Adipocyte (in vitro differentiated cells): ENCODE data around the gene DCTD.

Source experiments
- DNase-seq: peaks from one replicate; pipeline ENCODE4 v3.0.0-alpha.2; 2015; ENCODE audit warnings: low read depth
- H3K27me3 ChIP-seq: replicated peaks from 2 replicates; pipeline ENCODE4 v1.7.0; 2013; ENCODE audit warnings: mild to moderate bottlenecking, low read length, moderate library complexity; ENCODE audit not compliant: control insufficient read depth, insufficient read depth
- H3K36me3 ChIP-seq: 2 replicates; pipeline ENCODE4 v1.7.0; 2013; ENCODE audit warnings: low read length, mild to moderate bottlenecking, moderate library complexity; ENCODE audit not compliant: control insufficient read depth, insufficient read depth, severe bottlenecking
- H3K4me1 ChIP-seq: 2 replicates; pipeline ENCODE4 v1.7.0; 2013; ENCODE audit warnings: mild to moderate bottlenecking, low read length, moderate library complexity; ENCODE audit not compliant: control insufficient read depth, insufficient read depth
- H3K4me3 ChIP-seq: 2 replicates; pipeline ENCODE4 v1.7.0; 2013; ENCODE audit warnings: mild to moderate bottlenecking, low read length, moderate library complexity
- H3K9ac ChIP-seq: 2 replicates; pipeline ENCODE4 v1.7.0; 2013; ENCODE audit warnings: mild to moderate bottlenecking, low read length, moderate library complexity
- H3K9me3 ChIP-seq: 2 replicates; pipeline ENCODE4 v1.7.0; 2013; ENCODE audit warnings: mild to moderate bottlenecking, low read length, moderate library complexity; ENCODE audit not compliant: control insufficient read depth

The DCTD gene

DNA sequence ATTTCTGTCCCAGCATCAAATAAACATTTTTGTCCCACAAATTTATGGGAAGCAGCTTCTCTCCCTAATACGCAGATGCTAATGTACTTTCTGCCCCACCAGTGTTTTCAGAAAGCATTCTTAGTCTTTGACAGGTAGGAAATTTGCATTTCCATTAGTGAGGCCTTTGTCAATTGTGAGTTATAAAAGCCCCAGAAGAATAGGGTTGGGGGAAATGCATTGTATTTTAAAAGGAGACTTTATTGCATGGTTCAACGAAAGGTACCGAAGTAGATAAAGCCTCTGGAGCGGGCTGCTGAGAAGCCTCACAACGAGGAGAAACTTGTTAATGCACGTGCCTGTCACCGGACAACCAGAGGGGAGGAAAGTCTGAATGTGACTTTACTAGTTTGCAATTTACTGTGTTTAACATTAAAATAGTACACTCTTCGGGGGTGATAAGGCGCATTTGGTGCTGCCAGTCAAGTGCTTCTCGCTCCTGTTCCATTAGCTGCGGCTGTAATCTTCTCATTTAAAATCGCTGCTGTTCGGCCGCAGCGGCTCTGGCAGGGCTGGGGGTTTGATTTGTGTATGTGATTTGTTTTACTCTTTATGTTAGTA is 63.4 kb downstream of the DCTD start:
- no peaks in the 10 kb centered on the region for H3K36me3 ChIP-seq
- DNase-seq = no peak
- no peak overlapping the region for H3K4me3 ChIP-seq
- H3K4me1 ChIP-seq = no peaks in the 10 kb centered on the region
- no peak overlapping the region for H3K9ac ChIP-seq
- peaks cover 20% of the 10 kb centered on the region for H3K9me3 ChIP-seq
- H3K27me3 ChIP-seq = peaks cover 10% of the 10 kb centered on the region

DNA sequence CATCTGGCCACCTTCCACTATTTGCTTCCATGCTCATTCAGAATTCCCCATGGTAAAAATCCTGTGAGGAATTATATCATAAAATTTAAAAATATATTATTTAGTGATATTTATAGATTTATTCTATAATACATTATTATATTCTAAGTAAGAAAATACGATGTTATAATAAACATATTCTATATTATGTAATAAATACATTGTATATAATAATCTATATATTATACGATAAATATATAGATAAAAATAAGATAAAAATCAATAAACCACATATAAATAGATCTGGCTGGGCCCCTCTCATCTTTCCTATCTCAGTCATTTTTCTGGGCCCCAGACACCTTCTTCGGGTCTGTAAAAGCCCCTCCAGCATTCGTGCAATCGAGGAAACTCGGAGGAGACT is 68.5 kb downstream of the DCTD start:
- H3K9ac ChIP-seq = no peak overlapping the region
- H3K36me3 ChIP-seq = no peaks in the 10 kb centered on the region
- H3K27me3 ChIP-seq = peaks cover 15% of the 10 kb centered on the region
- DNase-seq = no peak
- H3K4me3 ChIP-seq = no peak overlapping the region
- no peaks in the 10 kb centered on the region for H3K4me1 ChIP-seq
- peaks cover 13% of the 10 kb centered on the region for H3K9me3 ChIP-seq

DNA sequence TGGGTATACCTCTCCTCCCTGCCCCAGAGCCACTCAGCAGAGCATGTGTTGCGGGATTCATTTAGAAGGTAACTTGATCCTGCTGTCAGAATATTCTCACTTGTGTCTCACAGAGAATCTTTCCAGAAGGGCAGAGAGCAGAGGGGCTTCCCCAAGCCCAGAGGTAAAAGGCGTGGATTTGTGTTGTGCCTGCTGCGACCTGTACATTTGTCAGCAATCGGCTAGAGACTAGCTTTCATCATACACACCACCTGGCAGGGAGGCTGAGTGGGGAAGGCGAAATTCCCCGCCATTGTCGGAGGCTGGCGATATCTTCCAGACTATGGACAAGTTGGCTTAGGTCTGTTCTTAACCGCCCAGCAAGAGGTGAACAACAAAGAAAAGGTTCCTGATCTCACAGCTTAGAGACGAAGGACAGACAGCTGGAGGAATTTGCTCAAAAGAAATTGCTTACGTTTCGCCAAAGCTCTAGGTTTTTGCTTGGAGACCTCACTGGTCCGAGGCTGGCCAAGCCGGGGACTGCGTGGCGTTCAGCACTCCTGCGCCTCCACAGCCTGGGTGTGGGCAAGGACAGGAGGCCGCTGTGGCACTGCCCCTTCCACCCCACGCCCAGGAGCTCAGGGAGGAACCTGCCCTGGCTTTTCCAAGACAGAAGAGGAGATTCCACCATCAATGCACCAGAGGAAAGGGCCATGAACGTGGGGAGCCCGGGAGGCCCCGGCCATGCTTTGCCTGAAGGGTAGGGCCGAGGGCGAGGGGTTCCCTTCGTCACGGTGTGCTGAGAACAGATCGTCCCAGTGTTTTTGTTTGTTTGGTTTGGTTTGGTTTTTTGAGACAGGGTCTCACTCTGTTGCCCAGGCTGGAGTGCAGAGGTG is 69.4 kb downstream of the DCTD start:
- no peak for DNase-seq
- Histone ChIP-seq H3K4me3 (no peak overlapping the region), H3K4me1 (no peaks in the 10 kb centered on the region)

DNA sequence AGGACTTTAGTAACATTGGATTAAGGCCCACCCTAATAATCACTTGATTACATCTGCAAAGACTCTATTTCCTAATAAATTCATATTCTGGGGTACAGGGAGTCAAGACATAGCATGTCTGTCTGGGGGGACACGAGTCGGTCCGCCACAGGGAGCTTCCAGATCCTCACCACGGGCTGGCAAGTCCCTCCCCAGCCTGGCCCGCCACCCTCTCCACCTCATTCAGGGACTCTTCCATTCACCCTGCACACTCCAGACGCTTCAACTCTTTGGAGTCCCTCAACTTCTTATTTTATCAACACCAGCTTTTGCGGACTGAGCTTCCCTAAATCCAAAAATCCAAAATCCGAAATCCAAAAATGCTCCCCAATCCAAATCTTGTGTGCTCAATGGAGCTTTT is 71.2 kb downstream of the DCTD start:
- Histone ChIP-seq H3K4me3 (no peak overlapping the region), H3K27me3 (peaks cover 25% of the 10 kb centered on the region), H3K9me3 (no peaks in the 10 kb centered on the region), H3K36me3 (no peaks in the 10 kb centered on the region), H3K4me1 (no peaks in the 10 kb centered on the region), H3K9ac (no peak overlapping the region)
- no peak for DNase-seq

More for the DNA sequence above, 69.4 kb downstream of the DCTD start:
- H3K27me3 ChIP-seq = peaks cover 21% of the 10 kb centered on the region
- peaks cover 4% of the 10 kb centered on the region for H3K9me3 ChIP-seq
- H3K9ac ChIP-seq = no peak overlapping the region
- H3K36me3 ChIP-seq = no peaks in the 10 kb centered on the region

DNA sequence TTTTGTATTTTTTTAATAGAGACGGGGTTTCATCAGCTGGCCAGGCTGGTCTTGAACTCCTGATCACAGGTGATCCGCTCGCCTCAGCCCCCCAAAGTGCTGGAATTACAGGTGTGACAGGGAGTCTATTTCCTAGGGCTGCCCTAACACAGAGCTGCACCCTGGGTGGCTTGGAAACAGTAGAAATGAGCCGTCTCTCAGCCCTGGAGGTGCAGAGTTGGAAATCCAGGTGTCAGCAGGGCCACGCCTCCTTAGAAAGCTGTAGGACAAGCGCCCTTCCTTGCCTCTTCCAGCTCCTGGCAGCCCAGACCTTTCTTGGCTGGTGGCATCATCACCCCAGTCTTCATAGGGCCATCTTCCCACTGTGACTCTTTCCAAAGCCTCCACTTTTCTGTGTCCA is 71.6 kb downstream of the DCTD start:
- no peaks in the 10 kb centered on the region for H3K36me3 ChIP-seq
- H3K4me3 ChIP-seq = no peak overlapping the region
- no peaks in the 10 kb centered on the region for H3K9me3 ChIP-seq
- no peaks in the 10 kb centered on the region for H3K4me1 ChIP-seq
- H3K27me3 ChIP-seq = peaks cover 28% of the 10 kb centered on the region
- DNase-seq = no peak
- H3K9ac ChIP-seq = no peak overlapping the region

DNA sequence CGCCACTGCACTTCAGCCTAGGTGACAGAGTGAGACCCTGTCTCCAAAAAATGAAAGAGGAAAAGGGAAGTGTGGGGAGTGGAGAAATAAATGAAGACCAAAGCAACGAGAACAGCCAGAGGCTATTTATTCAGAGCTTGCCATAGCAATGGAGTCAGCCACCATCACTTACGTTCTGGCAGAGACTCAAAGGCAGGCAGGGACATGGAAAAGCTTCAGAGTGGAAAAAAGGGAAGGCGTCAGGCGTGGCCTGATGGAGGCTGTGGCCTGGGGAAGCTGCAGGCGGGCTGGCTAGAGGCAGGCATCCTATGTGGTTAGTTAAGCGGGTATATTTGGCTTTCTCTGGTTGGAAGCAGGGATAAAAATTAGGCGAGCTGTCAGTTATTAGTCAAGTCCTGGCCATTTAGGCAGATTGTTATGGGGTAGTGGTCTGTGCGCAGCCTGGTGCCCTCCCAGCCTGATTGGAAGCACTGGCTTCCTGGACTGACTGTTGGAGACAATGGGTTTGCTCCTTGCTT is 73.3 kb downstream of the DCTD start:
- H3K9ac ChIP-seq = no peak overlapping the region
- H3K27me3 ChIP-seq = peaks cover 28% of the 10 kb centered on the region
- H3K9me3 ChIP-seq = no peaks in the 10 kb centered on the region
- H3K4me1 ChIP-seq = no peaks in the 10 kb centered on the region
- H3K4me3 ChIP-seq = no peak overlapping the region
- no peaks in the 10 kb centered on the region for H3K36me3 ChIP-seq
- DNase-seq = no peak

DNA sequence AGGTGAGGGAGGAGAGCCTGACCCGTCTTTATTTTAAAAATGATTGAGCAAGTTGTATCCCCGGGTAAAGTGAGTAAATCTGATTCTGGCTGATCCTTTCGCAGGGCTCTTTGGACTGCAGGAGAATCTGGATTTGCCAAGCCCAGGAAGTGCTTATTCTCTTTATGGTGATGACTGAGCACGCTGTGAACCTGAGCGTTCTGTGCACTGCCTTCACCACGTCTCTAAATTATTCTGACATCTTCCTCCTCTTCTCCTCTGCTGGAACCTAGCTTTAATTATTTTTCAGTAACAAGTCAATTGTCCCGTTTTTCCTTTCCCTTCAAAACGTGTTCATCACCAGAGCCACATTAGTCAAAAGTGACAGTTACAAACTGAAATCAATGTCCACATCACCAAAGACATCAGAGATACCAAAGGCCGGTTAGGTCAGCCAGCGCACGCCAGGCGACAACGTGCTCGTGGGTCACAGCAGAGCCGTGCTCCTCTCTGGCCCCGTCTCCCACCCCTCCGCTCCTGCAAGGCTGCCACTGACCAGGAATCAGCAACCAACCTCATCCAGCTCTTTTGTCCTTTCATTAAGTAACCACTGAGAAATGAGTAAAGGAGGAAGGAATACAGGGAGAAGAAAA is 74.3 kb downstream of the DCTD start:
- no peak for DNase-seq
- H3K9me3 ChIP-seq = no peaks in the 10 kb centered on the region
- H3K36me3 ChIP-seq = no peaks in the 10 kb centered on the region
- H3K27me3 ChIP-seq = peaks cover 31% of the 10 kb centered on the region
- H3K4me1 ChIP-seq = no peaks in the 10 kb centered on the region
- no peak overlapping the region for H3K9ac ChIP-seq
- H3K4me3 ChIP-seq = no peak overlapping the region

DNA sequence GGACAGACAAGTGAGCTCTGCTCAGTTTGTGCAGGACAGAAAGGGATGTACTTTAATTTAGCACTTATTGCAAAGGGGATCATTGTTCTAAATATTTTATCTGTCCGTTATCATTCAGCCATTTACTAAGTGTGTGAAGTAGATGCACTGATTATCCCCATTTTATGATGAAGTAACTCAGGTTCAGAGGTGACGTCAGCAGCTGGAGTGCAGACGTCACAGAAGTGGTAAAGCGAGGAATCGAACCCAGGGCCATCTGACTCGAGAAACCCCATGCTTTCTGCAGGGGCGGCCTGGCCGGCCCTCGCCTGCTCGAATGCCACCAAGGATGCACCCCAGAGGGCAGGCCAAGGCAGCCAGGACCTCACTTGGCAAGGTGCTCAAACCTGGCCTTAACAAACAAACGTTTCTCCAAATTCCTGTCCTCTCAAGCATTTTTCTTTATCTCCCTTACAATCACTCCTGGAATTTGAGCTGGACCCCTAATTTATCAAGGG is 75.0 kb downstream of the DCTD start:
- no peaks in the 10 kb centered on the region for H3K36me3 ChIP-seq
- H3K27me3 ChIP-seq = peaks cover 31% of the 10 kb centered on the region
- no peak for DNase-seq
- no peak overlapping the region for H3K4me3 ChIP-seq
- H3K9ac ChIP-seq = no peak overlapping the region
- no peaks in the 10 kb centered on the region for H3K9me3 ChIP-seq
- no peaks in the 10 kb centered on the region for H3K4me1 ChIP-seq

DNA sequence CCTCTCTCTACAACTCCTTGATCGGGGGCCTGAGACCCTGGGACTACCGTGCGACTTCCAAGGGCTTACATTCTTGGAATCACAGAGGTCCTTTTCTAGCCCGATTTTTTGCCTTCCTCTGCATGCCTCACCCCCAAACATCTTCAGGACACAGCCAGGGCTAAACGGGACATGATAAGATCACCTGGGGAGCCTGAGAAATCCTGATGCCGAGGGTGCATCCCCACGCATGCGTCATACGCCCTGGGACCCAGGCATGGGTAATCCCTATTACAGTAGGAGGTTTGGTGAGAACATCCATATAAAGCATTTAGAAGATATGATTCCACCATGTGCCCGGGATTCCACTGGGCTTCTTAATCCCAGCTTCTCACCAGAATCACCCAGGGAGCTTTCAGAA is 77.1 kb downstream of the DCTD start:
- Histone ChIP-seq H3K36me3 (no peaks in the 10 kb centered on the region), H3K4me1 (no peaks in the 10 kb centered on the region), H3K9me3 (no peaks in the 10 kb centered on the region), H3K27me3 (peaks cover 27% of the 10 kb centered on the region), H3K9ac (no peak overlapping the region), H3K4me3 (no peak overlapping the region)
- no peak for DNase-seq
